ENCODE data around the gene INA.

DNA sequence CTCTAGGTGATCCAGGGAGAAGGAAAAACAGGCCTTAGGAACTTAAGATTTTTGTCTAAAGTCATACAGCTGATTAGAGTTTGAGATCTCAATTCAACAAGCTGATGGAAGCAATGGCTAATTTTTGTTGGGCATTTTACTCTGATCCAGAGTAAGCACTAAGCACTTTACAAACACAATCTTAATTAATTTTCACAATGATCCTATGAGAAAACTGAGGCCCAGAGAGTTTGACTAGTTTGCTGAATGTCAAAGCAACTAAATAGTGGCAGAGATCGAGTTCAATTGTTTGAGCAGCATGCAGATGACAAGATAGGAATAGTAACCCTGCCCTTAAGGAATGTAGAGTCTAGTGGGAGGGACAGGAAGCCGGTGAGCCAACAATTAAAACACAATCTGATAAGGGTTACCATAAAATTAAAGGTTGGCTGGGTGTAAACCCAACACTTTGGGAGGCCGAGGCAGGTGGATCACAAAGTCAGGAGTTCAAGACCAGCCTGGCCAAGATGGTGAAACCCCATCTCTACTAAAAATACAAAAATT lies 44.7 kb upstream of the INA start:
- TF ChIP-seq, protein P1, sequence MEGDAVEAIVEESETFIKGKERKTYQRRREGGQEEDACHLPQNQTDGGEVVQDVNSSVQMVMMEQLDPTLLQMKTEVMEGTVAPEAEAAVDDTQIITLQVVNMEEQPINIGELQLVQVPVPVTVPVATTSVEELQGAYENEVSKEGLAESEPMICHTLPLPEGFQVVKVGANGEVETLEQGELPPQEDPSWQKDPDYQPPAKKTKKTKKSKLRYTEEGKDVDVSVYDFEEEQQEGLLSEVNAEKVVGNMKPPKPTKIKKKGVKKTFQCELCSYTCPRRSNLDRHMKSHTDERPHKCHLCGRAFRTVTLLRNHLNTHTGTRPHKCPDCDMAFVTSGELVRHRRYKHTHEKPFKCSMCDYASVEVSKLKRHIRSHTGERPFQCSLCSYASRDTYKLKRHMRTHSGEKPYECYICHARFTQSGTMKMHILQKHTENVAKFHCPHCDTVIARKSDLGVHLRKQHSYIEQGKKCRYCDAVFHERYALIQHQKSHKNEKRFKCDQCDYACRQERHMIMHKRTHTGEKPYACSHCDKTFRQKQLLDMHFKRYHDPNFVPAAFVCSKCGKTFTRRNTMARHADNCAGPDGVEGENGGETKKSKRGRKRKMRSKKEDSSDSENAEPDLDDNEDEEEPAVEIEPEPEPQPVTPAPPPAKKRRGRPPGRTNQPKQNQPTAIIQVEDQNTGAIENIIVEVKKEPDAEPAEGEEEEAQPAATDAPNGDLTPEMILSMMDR (conservative IDR thresholded peaks at IDR 0.05): no peak
- TF ChIP-seq EZH2 (IDR thresholded peaks at IDR 0.05; ENCODE audit: low read depth): no peak

Measured in PC-9 (cell line).